ENCODE data around the gene RPH3AL.
"Not testable (repeated sequence)": the region's sequence is repeated elsewhere in the genome, so short reads cannot be mapped to it uniquely, and the experiment has no call there.

RPH3AL gene

GRCh38 chr17:253091-253846, 99.3 kb downstream of the RPH3AL start:
- DNase-seq: no peak

- DNase-seq: no peak
Measured at GRCh38 chr17:252456-252855, 100.2 kb downstream of the RPH3AL start.

- no peak for DNase-seq
Measured at GRCh38 chr17:251531-251930, 101.1 kb downstream of the RPH3AL start.

DNA sequence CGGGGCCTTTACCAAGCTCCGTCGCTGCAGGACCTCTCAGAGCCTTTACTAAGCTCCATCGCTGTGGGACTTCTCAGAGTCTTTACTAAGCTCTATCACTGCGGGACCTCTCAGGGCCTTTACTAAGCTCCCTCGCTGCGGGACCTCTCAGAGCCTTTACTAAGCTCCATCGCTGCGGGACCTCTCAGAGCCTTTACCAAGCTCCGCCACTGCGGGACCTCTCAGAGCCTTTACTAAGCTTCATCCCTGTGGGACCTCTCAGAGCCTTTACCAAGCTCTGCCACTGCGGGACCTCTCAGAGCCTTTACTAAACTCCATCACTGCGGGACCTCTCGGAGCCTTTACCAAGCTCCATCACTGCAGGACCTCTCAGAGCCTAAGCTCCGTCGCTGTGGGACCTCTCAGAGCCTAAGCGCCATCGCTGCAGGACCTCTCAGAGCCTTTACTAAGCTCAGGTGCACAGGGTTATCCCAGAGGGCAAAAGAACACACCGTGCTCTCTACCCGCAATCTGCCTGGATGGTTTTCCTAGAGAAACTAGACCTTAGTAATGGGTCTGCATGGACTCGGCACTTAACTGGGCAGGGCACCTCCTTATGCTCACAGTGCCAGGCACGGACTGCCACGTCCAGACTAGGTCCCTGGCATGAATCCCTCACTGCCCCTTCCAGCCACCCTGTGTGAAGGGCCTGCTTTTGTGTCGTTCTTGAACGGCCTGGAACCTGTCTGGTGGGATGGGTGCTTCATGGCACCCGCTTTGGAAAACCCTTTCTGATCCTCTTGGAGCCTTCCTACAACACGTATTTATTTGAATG, 101.9 kb downstream of the RPH3AL start:
- no peak for DNase-seq

- DNase-seq: no peak
Measured at GRCh38 chr17:249236-249993, 103.2 kb downstream of the RPH3AL start.

- no peak for DNase-seq
Measured at GRCh38 chr17:248337-249235, 104.0 kb downstream of the RPH3AL start.

DNA sequence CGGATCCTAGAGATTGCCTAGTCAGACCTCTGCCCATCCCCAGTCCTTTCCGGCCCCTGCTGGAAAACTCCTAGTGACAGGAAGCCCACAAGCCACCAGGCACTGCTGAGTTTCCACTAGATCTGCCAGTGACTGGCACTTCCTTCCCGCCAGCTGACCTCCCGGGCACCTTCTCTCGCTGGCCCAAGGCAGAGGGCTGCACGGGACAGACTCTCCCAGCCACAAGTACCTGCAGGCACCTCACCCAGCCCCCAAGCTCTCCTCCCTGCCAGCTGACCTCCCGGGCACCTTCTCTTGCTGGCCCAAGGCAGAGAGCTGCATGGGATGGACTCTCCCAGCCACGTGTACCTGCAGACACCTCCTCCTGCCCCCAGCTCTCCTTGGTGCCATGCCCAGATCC, 104.8 kb downstream of the RPH3AL start:
- DNase-seq: no peak

DNA sequence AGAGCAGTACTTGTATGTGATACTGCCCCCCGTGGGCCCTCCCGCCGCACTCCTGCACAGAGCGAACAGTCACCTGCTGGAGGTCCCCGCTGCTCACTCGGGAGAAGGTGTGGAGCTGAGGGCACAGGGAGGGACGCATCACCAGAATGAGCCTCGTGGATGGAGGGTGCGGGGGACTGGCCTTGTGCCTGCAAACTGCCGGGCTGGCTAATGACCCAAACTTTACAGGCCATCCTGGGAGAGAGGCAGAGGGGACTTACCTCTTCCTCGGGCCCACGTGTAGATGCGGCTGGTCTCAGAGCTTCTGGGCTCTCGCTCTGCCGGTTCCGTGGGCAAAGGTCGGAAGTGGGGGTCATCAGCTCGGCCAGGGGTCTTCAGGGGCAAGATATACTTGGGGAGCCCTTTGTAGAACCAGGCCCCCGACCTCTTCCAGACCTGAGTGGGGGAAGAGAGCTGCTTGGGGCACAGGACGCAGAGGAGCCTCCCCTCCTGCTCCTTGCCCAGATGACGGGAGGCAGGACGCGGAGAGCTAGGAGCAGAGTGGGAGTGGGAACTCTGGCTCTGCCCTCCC, 105.7 kb downstream of the RPH3AL start:
- no peak for DNase-seq

DNA sequence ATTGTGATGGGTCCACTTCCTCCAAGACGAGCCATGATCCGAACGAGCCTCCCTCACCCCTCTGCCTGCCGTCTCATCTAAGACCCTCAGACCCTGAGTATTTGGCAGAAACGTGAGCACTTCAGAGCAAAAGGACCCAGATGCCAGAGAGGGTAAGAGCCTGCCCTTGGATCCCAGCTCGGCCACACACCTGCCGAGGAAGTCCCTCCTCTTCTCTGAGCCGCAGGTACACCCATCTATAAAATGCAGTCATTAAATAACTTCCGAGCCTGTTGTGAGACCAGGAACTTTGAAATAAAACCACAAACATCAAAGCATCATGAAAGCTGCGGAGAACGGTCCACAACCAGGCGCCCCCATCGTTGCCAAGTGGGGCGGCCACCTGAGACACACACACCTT, 106.4 kb downstream of the RPH3AL start:
- DNase-seq: no peak

DNA sequence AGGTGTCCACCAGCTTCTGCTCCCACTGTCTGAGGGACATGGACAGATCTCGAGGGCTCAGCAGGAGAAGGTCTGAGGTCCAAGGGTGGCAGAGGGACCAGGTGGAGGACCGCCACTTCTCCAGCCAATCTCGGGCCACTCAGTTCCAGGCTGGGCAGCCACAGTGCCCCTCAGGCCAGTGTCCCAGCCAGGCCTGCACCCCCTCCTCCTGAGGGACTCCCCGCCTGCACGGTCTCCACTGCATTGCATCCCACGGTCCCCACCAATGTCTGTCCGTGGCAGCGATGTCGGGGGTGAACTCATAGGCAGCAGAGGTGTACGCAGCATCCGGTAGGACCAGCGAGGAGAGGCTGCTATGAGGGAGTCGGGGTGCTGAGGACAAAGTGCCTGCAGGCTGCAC, 107.0 kb downstream of the RPH3AL start:
- DNase-seq: no peak

DNA sequence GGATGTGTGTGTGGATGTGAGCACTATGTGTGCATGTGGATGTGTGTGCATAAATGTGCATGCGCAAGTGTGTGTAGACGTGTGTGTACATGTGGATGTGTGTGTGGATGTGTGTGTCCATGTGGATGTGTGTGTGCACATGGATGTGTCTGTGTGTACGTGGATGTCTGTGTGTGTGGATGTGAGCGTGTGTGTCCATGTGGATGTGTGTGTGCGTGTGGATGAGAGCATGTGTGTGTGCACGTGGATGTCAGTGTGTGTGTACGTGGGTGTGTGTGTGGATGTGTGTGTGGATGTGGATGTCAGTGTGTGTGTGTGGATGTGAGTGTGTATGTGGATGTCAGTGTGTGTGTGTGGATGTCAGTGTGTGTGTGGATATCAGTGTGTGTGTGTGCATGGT, 107.6 kb downstream of the RPH3AL start:
- DNase-seq: no peak

DNA sequence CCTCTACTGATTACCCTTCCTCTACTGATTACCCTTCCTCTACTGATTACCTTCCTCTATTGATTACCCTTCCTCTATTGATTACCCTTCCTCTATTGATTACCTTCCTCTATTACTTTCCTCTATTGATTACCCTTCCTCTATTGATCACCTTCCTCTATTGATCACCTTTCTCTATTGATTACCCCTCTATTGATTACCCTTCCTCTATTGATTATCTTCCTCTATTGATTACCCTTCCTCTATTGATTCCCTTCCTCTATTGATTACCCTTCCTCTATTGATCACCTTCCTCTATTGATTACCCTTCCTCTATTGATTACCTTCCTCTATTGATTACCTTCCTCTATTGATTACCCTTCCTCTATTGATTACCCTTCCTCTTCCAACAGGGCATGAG, 108.7 kb downstream of the RPH3AL start:
- DNase-seq: not testable (repeated sequence)

DNA sequence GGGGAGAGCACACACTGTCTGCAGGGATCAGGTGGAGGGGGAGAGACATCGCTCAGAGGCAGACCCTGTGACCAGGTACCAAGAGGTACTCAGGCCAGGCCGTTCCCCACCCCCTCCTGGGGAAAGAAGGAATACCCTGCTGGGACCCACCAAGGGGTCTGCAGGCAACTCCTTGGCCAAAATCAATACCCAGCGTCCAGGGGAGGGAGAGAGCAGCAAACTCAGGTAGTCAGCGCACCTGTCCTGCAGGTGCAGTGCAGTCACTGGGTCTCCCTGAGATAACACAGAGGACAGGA, 113.7 kb downstream of the RPH3AL start:
- DNase-seq: no peak

GRCh38 chr17:238071-238963, 114.3 kb downstream of the RPH3AL start:
- no peak for DNase-seq

DNA sequence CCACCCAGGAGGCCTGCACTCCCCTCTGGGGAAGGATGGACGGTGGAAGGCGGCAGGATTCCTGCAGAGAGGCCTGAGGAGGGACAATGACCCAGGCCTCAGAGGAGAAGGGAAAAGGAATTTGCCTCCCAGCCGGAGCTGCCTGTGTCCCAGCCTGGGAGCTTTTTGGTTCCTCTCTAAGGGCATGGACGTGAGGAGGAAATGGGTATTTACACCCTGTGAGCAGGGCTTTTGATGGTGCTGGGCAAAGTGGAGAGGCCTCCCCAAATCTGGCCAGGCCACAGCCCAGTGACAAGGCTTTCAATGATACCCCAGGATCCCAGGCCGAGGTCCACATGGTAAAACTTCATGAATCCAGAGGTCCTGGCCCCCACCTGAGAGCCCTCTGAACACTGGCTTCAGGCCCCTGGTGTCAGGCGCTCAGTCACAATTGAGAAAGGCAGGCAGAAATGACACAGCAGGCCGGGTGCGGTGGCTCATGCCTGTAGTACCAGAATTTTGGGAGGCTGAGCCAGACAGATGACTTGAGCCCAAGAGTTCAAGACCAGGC, 115.1 kb downstream of the RPH3AL start:
- no peak for DNase-seq

GRCh38 chr17:236641-237405, 115.8 kb downstream of the RPH3AL start:
- DNase-seq: no peak

- no peak for DNase-seq
Measured at GRCh38 chr17:235831-236640, 116.6 kb downstream of the RPH3AL start.

DNA sequence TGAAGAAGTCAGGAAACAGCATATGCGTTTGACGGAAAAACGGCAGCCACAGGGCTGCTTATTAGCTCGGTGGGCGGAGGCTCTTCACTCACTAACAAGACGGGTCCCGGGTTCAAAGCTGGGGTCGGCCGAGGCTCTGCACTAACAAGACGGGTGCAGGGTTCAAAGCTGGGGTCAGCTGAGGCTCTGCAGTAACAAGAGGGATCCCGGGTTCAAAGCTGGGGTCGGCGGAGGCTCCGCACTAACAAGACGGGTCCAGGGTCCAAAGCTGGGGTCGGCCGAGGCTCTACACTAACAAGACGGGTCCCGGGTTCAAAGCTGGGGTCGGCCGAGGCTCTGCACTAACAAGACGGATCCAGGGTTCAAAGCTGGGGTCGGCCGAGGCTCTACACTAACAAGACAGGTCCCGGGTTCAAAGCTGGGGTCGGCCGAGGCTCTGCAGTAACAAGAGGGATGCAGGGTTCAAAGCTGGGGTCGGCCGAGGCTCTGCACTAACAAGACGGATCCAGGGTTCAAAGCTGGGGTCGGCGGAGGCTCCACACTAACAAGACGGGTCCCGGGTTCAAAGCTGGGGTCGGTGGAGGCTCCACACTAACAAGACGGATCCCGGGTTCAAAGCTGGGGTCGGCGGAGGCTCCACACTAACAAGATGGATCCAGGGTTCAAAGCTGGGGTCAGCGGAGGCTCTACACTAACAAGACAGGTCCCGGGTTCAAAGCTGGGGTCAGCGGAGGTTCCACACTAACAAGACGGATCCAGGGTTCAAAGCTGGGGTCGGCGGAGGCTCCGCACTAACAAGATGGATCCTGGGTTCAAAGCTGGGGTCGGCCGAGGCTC, 117.4 kb downstream of the RPH3AL start:
- not testable (repeated sequence) for DNase-seq
